BE2C (cell line): ENCODE results near the gene SLC25A39.

Experiments used
- DNase-seq: peaks from one replicate; pipeline ENCODE4 v3.0.0-alpha.2; 2020
- H3K27me3 ChIP-seq: fragments of 250-450 bp; sonication (Bioruptor Pico); 2 replicates; pipeline ENCODE4 v1.5.1; 2020; ENCODE audit warnings: mild to moderate bottlenecking
- H3K36me3 ChIP-seq: fragments of 250-450 bp; sonication (Bioruptor Pico); 2 replicates; pipeline ENCODE4 v1.5.1; 2020; ENCODE audit warnings: mild to moderate bottlenecking
- H3K4me1 ChIP-seq: fragments of 250-450 bp; sonication (Bioruptor Pico); 2 replicates; pipeline ENCODE4 v1.5.1; 2020
- H3K4me3 ChIP-seq: 2 replicates; pipeline ENCODE4 v1.5.1; 2011; ENCODE audit warnings: low read depth, low read length
- H3K9me3 ChIP-seq: fragments of 250-450 bp; sonication (Bioruptor Pico); 2 replicates; pipeline ENCODE4 v1.5.1; 2020
- TF ChIP-seq, protein P1 (sequence below): IDR thresholded peaks from 2 replicates; pipeline ENCODE4 v1.5.1; 2012; ENCODE audit warnings: mild to moderate bottlenecking, low read depth, low read length

Gene SLC25A39

DNA sequence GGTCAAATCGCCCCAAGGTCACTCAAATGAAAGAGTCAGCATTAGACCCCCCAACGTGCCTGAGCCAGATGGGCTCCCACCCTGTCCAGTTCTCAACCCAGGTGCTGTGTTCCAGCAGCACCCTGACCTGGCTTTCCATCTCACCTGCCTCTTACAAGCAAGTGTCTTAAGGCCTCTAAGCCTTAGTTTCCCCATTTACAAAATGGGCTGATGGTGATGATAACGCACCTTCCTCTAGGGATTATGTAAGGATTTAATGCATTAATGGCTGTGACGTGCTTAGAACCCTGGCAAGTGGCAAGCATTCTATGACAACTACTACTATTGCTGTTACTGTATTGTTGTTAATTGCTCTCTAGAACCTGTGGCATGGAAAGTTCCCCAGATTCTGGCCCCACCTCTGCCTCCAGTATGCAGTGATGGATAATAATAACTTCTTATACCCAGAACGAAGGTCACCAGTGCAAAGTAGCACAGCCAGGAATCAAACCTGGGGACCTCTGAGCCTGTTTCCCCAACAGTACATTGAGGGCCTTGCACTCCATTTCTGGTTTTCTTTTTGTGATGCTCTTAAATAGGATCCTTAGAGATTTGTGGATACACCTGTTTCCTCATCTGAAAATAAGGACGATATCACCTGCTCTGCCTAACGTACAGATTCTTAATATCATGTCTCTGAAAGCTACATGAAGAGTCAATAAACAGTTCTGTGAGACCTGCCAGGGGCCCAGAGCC is 3.3 kb upstream of the SLC25A39 start:
- no peaks in the 10 kb centered on the region for H3K27me3 ChIP-seq
- TF ChIP-seq, protein P1, sequence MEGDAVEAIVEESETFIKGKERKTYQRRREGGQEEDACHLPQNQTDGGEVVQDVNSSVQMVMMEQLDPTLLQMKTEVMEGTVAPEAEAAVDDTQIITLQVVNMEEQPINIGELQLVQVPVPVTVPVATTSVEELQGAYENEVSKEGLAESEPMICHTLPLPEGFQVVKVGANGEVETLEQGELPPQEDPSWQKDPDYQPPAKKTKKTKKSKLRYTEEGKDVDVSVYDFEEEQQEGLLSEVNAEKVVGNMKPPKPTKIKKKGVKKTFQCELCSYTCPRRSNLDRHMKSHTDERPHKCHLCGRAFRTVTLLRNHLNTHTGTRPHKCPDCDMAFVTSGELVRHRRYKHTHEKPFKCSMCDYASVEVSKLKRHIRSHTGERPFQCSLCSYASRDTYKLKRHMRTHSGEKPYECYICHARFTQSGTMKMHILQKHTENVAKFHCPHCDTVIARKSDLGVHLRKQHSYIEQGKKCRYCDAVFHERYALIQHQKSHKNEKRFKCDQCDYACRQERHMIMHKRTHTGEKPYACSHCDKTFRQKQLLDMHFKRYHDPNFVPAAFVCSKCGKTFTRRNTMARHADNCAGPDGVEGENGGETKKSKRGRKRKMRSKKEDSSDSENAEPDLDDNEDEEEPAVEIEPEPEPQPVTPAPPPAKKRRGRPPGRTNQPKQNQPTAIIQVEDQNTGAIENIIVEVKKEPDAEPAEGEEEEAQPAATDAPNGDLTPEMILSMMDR: no peak
- no peak for DNase-seq
- H3K9me3 ChIP-seq: no peaks in the 10 kb centered on the region
- H3K4me3 ChIP-seq: no peak overlapping the region
- H3K36me3 ChIP-seq: peaks cover 2% of the 10 kb centered on the region
- 0 out of 2 replicates have a peak, but pooled peaks cover 3% of the 10 kb centered on the region for H3K4me1 ChIP-seq

DNA sequence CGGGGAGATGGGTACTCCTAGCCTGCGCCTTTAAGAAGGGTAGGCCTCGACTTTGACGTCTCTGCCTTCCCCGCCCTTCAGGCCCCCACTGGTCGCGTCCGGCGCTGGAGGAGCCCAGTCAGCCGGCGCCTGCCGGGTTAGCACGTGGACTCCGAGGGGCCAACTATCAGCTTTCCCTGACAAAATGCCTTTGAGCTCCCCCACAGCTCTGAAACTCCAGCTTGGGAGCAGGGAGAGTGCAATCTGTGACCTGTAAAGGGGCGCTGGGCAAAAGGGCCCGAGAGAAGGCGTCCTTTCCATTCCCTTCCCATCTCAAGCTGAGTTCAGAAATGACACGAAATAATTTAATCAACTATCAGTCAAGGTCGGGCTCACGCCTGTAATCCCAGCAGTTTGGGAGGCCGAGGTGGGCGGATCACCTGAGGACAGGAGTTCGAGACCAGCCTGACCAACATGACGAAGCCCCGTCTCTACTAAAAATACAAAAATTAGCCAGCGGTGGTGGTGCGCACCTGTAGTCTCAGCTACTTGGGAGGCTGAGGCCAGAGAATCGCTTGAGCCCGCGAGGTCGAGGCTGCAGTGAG is 2.3 kb upstream of the SLC25A39 start:
- Histone ChIP-seq H3K27me3 (no peaks in the 10 kb centered on the region), H3K36me3 (peaks cover 9% of the 10 kb centered on the region), H3K4me1 (0 out of 2 replicates have a peak, but pooled peaks cover 3% of the 10 kb centered on the region), H3K9me3 (no peaks in the 10 kb centered on the region), H3K4me3 (no peak overlapping the region)
- DNase-seq: peak; percentile 96
- TF ChIP-seq, protein P1: no peak

GRCh38 chr17:44324092-44324570 is 492 bp downstream of the SLC25A39 start:
- Histone ChIP-seq H3K9me3 (no peaks in the 10 kb centered on the region), H3K36me3 (peaks cover 37% of the 10 kb centered on the region), H3K4me3 (peak overlapping the region; percentile 93), H3K27me3 (no peaks in the 10 kb centered on the region), H3K4me1 (no peaks in the 10 kb centered on the region)
- no peak for DNase-seq
- TF ChIP-seq, protein P1: no peak

DNA sequence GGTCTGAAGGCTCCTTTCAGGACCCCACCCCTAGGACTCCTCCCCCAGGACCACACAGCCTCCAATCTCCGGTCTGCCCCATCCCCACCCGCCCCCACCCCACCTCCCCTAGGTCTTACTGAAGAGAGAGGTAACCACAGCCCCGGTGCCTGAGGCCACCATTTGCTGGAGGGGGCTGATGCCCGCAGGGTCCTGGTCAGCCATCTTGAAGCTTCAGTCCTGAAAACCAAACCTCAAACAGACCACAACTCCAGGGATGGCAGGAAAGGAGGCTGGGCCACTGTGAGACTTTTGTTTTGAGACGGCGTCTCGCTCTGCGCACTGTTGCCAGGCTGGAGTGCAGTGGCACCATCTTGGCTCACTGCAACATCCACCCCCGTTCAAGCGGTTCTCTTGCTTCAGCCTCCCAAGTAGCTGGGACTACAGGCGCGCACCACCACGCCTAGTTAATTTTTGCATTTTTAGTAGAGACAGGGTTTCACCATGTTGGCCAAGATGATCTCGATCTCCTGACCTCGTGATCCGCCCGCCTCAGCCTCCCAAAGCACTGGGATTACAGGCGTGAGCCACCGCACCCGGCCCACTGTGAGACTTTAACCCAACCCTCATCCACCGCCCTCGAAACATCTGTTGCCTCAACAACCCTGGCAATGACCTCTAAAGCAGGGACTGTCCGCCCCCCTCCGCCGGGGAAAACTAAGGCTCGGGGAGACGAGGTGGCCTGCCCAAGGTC is 1.1 kb downstream of the SLC25A39 start:
- Histone ChIP-seq H3K36me3 (peaks cover 43% of the 10 kb centered on the region), H3K4me1 (no peaks in the 10 kb centered on the region), H3K9me3 (no peaks in the 10 kb centered on the region), H3K27me3 (no peaks in the 10 kb centered on the region), H3K4me3 (peak overlapping the region; percentile 93)
- TF ChIP-seq, protein P1: no peak
- no peak for DNase-seq

- H3K4me1 ChIP-seq: no peaks in the 10 kb centered on the region
- no peaks in the 10 kb centered on the region for H3K9me3 ChIP-seq
- no peaks in the 10 kb centered on the region for H3K27me3 ChIP-seq
- no peak overlapping the region for H3K4me3 ChIP-seq
- no peak for DNase-seq
- TF ChIP-seq, protein P1: no peak
- peaks cover 47% of the 10 kb centered on the region for H3K36me3 ChIP-seq
These were observed 2.3 kb downstream of the SLC25A39 start for GRCh38 chr17:44322236-44322895.
